ENCODE measurements around the gene SLC17A4.

The SLC17A4 gene

GRCh38 chr6:25717866-25718740 is 36.4 kb upstream of the SLC17A4 start:
- peak; percentile 31 for DNase-seq (ENCODE audit: low spot score)
- no peak for TF ChIP-seq CTCF (IDR thresholded peaks at IDR 0.05; ENCODE audit: extremely low read depth, missing control alignments)

- DNase-seq (ENCODE audit: low spot score) = no peak
- TF ChIP-seq CTCF (IDR thresholded peaks at IDR 0.05; ENCODE audit: extremely low read depth, missing control alignments) = no peak
Observed at GRCh38 chr6:25726122-25726911, 28.2 kb upstream of the SLC17A4 start.

GRCh38 chr6:25727028-25727427 is 27.5 kb upstream of the SLC17A4 start:
- no peak for TF ChIP-seq CTCF (IDR thresholded peaks at IDR 0.05; ENCODE audit: extremely low read depth, missing control alignments)
- no peak for DNase-seq (ENCODE audit: low spot score)

DNA sequence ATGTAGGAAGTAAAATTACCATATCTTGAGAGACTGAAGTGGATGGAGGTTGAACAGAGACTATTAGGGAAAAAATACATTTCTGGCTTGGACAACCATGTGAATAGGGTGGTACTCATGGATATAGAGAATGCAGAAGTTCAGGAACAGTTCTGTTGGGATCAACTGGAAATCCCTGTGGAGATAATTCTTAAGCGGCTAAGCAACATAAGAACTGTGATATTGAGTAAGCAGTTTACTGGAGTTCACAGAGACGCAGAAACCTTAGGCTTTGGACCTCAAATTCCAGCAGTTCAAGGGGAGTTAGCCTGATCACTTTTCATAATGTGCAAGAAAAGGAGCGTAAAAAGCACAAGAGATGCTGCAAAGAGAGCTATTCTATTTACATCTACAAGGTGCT is 23.6 kb upstream of the SLC17A4 start:
- no peak for TF ChIP-seq CTCF (IDR thresholded peaks at IDR 0.05; ENCODE audit: extremely low read depth, missing control alignments)
- DNase-seq (ENCODE audit: low spot score) = no peak

- DNase-seq (ENCODE audit: low spot score) = no peak
- no peak for TF ChIP-seq CTCF (IDR thresholded peaks at IDR 0.05; ENCODE audit: extremely low read depth, missing control alignments)
Observed at GRCh38 chr6:25731721-25732120, 22.8 kb upstream of the SLC17A4 start.

- no peak for TF ChIP-seq CTCF (IDR thresholded peaks at IDR 0.05; ENCODE audit: extremely low read depth, missing control alignments)
Observed at GRCh38 chr6:25732468-25733198, 21.9 kb upstream of the SLC17A4 start.

More at GRCh38 chr6:25732468-25733198, 21.9 kb upstream of the SLC17A4 start:
- no peak for DNase-seq (ENCODE audit: low spot score)
